ENCODE data around the gene ZNF160. TPM values are rescaled to one million over a fixed set of nuclear protein-coding genes. Genes with fewer than 3 reads are reported as not detected.

Gene ZNF160
- total RNA-seq, 1 experiment from 2014 or later, result 7.8 TPM

DNA sequence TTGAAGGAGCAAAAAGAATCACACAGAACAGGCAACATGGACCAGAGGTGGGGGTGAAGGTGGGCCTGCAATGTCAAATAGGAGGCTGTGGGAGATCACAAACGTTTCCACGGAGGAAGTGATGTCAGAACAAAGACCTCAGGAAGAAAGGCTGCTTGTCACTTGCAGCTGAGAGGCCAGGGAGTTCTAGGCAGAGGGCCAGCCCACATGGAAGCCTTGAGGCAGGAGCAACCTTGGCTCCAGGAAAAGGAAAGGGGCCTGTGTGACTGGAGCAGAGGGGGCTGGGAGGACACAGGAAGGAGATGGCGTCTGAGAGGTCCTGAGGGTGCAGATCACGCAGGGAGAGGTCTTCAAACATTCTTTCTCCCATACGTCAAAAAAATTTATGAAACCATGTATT is 16.3 kb downstream of the ZNF160 start:
- peaks cover 29% of the 10 kb centered on the region for H3K9me3 Mint-ChIP-seq (ENCODE audit: low read depth, unreplicated experiment)
- no peak overlapping the region for H3K27ac Mint-ChIP-seq (ENCODE audit: unreplicated experiment)
- DNase-seq, result no peak
- no peaks in the 10 kb centered on the region for H3K27me3 Mint-ChIP-seq (ENCODE audit: unreplicated experiment)
- CTCF ChIA-PET, result no interaction called here
- BruUV-seq (replicated peaks), result no TSS peak
- H3K36me3 Mint-ChIP-seq (ENCODE audit: insufficient read depth, unreplicated experiment), result peaks cover 5% of the 10 kb centered on the region
- H3K4me1 Mint-ChIP-seq (ENCODE audit: low read depth, unreplicated experiment), result no peaks in the 10 kb centered on the region
- no peak overlapping the region for H3K4me3 Mint-ChIP-seq (ENCODE audit: low read depth, unreplicated experiment)
- intact Hi-C loops (cut with micrococcal nuclease; ENCODE audit: unreplicated experiment), result no loop called here
- TF ChIP-seq, protein P1, sequence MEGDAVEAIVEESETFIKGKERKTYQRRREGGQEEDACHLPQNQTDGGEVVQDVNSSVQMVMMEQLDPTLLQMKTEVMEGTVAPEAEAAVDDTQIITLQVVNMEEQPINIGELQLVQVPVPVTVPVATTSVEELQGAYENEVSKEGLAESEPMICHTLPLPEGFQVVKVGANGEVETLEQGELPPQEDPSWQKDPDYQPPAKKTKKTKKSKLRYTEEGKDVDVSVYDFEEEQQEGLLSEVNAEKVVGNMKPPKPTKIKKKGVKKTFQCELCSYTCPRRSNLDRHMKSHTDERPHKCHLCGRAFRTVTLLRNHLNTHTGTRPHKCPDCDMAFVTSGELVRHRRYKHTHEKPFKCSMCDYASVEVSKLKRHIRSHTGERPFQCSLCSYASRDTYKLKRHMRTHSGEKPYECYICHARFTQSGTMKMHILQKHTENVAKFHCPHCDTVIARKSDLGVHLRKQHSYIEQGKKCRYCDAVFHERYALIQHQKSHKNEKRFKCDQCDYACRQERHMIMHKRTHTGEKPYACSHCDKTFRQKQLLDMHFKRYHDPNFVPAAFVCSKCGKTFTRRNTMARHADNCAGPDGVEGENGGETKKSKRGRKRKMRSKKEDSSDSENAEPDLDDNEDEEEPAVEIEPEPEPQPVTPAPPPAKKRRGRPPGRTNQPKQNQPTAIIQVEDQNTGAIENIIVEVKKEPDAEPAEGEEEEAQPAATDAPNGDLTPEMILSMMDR (IDR thresholded peaks at IDR 0.05; ENCODE audit: unreplicated experiment), result no peak

DNA sequence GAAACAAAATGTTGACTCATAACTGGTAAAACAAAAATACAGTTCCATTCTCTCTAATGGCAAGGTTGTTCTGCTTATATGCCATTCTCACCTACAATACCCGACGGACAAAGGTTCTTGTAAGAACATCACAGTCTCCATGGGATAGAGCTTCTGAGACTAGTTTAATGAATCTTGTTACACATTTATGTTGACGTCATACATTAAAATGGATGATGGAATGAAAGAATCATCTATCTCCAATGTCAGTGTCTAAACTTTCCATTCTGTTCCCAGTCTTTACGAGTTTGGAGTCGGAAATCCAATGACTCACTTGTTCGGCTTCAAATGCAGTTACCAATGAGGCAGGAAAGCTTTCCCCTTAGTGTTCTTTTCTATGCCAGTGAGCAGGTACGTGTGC is 17.7 kb downstream of the ZNF160 start:
- no peak for DNase-seq
- Mint-ChIP-seq H3K4me1 (ENCODE audit: low read depth, unreplicated experiment) (no peaks in the 10 kb centered on the region), H3K27ac (ENCODE audit: unreplicated experiment) (no peak overlapping the region), H3K4me3 (ENCODE audit: low read depth, unreplicated experiment) (no peak overlapping the region), H3K27me3 (ENCODE audit: unreplicated experiment) (no peaks in the 10 kb centered on the region), H3K9me3 (ENCODE audit: low read depth, unreplicated experiment) (peaks cover 37% of the 10 kb centered on the region), H3K36me3 (ENCODE audit: insufficient read depth, unreplicated experiment) (peaks cover 4% of the 10 kb centered on the region)
- intact Hi-C loops (cut with micrococcal nuclease; ENCODE audit: unreplicated experiment), result no loop called here
- TF ChIP-seq, protein P1 (IDR thresholded peaks at IDR 0.05; ENCODE audit: unreplicated experiment), result no peak
- BruUV-seq (replicated peaks), result no TSS peak
- CTCF ChIA-PET, result no interaction called here

DNA sequence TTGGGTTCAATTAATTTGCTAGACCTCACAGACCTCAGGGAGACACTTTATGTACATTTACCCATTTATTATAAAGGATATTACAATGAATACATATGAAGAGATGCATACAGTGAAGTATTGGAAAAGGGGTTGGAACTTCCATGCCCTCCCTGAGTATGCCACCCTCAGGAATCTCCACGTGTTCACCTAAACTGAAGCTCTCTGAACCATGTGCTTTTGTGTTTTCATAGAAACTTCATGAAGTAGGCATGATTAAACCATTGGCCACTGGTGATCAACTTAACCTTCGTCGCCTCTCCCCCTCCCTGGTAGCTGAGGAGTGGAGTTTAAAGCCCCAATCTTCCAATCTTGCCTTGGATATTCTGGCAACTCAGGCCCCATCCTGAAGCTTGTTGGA is 20.3 kb downstream of the ZNF160 start:
- Mint-ChIP-seq H3K27ac (ENCODE audit: unreplicated experiment) (no peak overlapping the region), H3K4me3 (ENCODE audit: low read depth, unreplicated experiment) (no peak overlapping the region), H3K36me3 (ENCODE audit: insufficient read depth, unreplicated experiment) (no peaks in the 10 kb centered on the region), H3K4me1 (ENCODE audit: low read depth, unreplicated experiment) (no peaks in the 10 kb centered on the region), H3K9me3 (ENCODE audit: low read depth, unreplicated experiment) (peaks cover 40% of the 10 kb centered on the region), H3K27me3 (ENCODE audit: unreplicated experiment) (no peaks in the 10 kb centered on the region)
- CTCF ChIA-PET, result no interaction called here
- intact Hi-C loops (cut with micrococcal nuclease; ENCODE audit: unreplicated experiment), result no loop called here
- no peak for DNase-seq
- BruUV-seq (replicated peaks), result no TSS peak
- TF ChIP-seq, protein P1 (IDR thresholded peaks at IDR 0.05; ENCODE audit: unreplicated experiment), result no peak

DNA sequence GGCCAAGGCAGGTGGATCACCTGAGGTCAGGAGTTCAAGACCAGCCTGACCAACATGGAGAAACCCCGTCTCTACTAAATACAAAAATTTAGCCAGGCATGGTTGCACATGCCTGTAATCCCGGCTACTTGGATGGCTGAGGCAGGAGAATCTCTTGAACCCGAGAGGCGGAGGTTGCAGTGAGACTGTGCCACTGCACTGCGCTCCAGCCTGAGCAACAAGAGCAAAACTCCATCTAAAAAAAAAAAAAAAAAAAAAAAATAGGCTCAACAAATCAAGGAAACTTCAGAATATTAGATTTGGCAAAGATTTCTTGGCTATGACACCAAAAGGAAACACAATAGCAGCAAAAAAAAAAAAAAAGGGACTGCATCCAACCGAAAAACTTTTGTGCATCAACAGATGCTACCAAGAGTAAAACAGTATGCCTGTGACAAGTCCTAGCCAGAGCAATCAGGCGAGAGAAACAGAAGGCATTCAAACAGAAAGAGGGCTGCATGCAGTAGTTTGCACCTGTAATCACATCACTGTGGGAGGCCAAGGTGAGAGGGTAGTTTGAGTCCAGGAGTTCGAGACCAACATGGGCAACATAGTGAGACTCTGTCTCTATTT is 23.8 kb downstream of the ZNF160 start:
- Mint-ChIP-seq H3K36me3 (ENCODE audit: insufficient read depth, unreplicated experiment) (peaks cover under 1% of the 10 kb centered on the region), H3K27me3 (ENCODE audit: unreplicated experiment) (no peaks in the 10 kb centered on the region), H3K27ac (ENCODE audit: unreplicated experiment) (no peak overlapping the region), H3K4me1 (ENCODE audit: low read depth, unreplicated experiment) (no peaks in the 10 kb centered on the region), H3K9me3 (ENCODE audit: low read depth, unreplicated experiment) (peaks cover 40% of the 10 kb centered on the region), H3K4me3 (ENCODE audit: low read depth, unreplicated experiment) (no peak overlapping the region)
- DNase-seq, result no peak
- CTCF ChIA-PET, result no interaction called here
- BruUV-seq (replicated peaks), result no TSS peak
- intact Hi-C loops (cut with micrococcal nuclease; ENCODE audit: unreplicated experiment), result no loop called here
- TF ChIP-seq, protein P1 (IDR thresholded peaks at IDR 0.05; ENCODE audit: unreplicated experiment), result no peak
